Panc1 (cell line): ENCODE measurements around the gene CHRNE. TPM values are rescaled to one million over a fixed set of nuclear protein-coding genes. Genes with fewer than 3 reads are reported as not detected.

ENCODE experiments used
- ATAC-seq: fragments of 200-7000 bp; cut with Tn5 transposase; 2 replicates; pipeline ENCODE4 v1.9.1; 2020; ENCODE audit warnings: mild to moderate bottlenecking, moderate library complexity
- BruUV-seq: library from RNA; stranded (reverse); fragments of 400-500 nt; replicated peaks from 2 replicates; lab custom pipeline; 2021; lab: Mats Ljungman, UMichigan
- CTCF ChIA-PET: fragments of 300-600 bp; sonication (Branson Sonifier 250); formaldehyde crosslinking; loops from one replicate; lab custom pipeline; 2022; ENCODE audit warnings: antibody characterized with exemption; lab: Charles Lee
- POLR2A ChIA-PET: fragments of 300-600 bp; sonication (Branson Sonifier 250); formaldehyde crosslinking; loops from one replicate; lab custom pipeline; 2022; ENCODE audit warnings: antibody characterized with exemption; lab: Charles Lee
- DNase-seq: peaks from one replicate; pipeline ENCODE4 v3.0.0-alpha.2; 2010; ENCODE audit warnings: low read depth, low spot score
- H3K27ac ChIP-seq: 2 replicates; pipeline ENCODE4 v1.5.1; 2011; ENCODE audit warnings: mild to moderate bottlenecking, low read length, inconsistent platforms
- H3K27me3 ChIP-seq: fragments of 200-500 bp; sonication (Bioruptor generic); 2 replicates; pipeline ENCODE4 v1.6.0; 2014; ENCODE audit warnings: low read length, inconsistent platforms; ENCODE audit not compliant: control insufficient read depth, insufficient read depth
- H3K36me3 ChIP-seq: fragments of 200-500 bp; sonication (Bioruptor generic); 2 replicates; pipeline ENCODE4 v1.5.1; 2014; ENCODE audit warnings: inconsistent platforms, mild to moderate bottlenecking, low read length, moderate library complexity; ENCODE audit not compliant: control insufficient read depth, insufficient read depth
- H3K4me1 ChIP-seq: 2 replicates; pipeline ENCODE4 v1.5.1; 2011; ENCODE audit warnings: inconsistent platforms, mild to moderate bottlenecking, low read length, moderate library complexity; ENCODE audit not compliant: control insufficient read depth, insufficient read depth
- H3K4me3 ChIP-seq, 2 experiments: 2 replicates each; pipeline ENCODE4 v1.5.1; 2011 to 2012; ENCODE audit warnings: low read depth in 2 of 2, low read length in 2 of 2, mild to moderate bottlenecking in 2 of 2, inconsistent platforms in 1 of 2, moderate library complexity in 1 of 2
- H3K9me3 ChIP-seq: fragments of 200-500 bp; sonication (Bioruptor generic); 2 replicates; pipeline ENCODE4 v1.5.1; 2014; ENCODE audit warnings: low read depth, mild to moderate bottlenecking, inconsistent platforms, low read length, moderate library complexity; ENCODE audit not compliant: control insufficient read depth, insufficient read depth
- SIN3A ChIP-seq: IDR thresholded peaks from 2 replicates; pipeline ENCODE4 v1.6.1; 2012; ENCODE audit warnings: low read depth, mild to moderate bottlenecking, low read length, moderate library complexity, borderline replicate concordance; ENCODE audit not compliant: insufficient read depth
- TCF7L2 ChIP-seq: IDR thresholded peaks from 2 replicates; pipeline ENCODE4 v1.6.1; 2011; ENCODE audit warnings: mild to moderate bottlenecking, low read depth, low read length, inconsistent platforms
- in situ Hi-C: cut with HindIII; loops from 2 replicates; pipeline ENCODE4 v1.10.0; 2016; ENCODE audit warnings: low sequenced_read_pairs, low pct_unique_long_range_greater_than_20kb
- intact Hi-C: fragments of 100-400 bp; cut with micrococcal nuclease; formaldehyde crosslinking; loops from one replicate; pipeline ENCODE4 v1.10.0; 2022; ENCODE audit not compliant: unreplicated experiment
- total RNA-seq: library from RNA; stranded (reverse); gene quantifications from one replicate; pipeline ENCODE4 v1.2.1, GENCODE V29; 2021; ENCODE audit not compliant: unreplicated experiment
- TF ChIP-seq, protein P1 (sequence below), 2 experiments: IDR thresholded peaks; 2 replicates each; pipeline ENCODE4 v1.6.1; 2011 to 2012; ENCODE audit warnings: low read depth in 2 of 2, control low read depth in 1 of 2, low read length in 1 of 2, mild to moderate bottlenecking in 1 of 2, moderate library complexity in 1 of 2; ENCODE audit not compliant: insufficient read depth in 1 of 2
- TF ChIP-seq, protein P2 (sequence below): fragments of 450-650 bp; IDR thresholded peaks from 2 replicates; pipeline ENCODE4 v1.5.1; 2017; ENCODE audit warnings: mild to moderate bottlenecking

Gene CHRNE
- total RNA-seq, 1 experiment from 2014 or later = 0.13 TPM

DNA sequence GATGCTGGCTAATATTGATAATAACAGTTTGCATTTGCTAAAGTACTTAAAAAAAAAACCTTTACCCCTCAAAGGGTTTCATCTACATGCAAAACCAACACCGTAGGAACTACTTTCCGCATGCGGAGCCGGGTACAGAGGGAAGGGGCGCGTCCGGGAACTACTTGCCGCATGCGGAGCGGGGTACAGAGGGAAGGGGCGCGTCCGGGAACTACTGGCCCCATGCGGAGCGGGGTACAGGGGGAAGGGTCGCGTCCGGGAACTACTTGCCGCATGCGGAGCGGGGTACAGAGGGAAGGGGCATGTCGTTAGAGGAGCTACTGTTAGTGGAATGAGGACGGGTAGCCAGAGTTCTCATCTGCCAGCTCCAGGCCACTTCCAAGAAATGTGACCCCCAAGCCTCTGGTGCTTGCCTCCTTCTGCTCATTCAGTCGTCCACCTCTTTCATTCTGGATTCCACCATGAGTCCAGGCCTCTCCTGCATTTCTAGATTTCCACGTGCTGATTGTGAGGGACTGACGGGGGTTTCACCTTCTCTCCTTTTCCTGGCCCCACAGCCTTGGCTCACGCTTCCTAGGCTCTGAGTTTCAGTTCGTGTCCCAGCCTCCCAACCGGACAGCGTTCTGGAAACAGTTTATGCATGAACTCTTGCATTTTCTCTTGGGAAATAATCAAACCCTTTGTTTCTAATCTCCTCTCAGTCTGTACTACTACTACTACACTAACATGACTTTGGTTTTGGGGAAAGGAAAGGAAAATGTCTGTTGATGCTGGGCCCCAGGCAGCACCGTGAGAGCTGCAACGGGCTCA lies 42.9 kb downstream of the CHRNE start:
- intact Hi-C loops (no loop called here), in situ Hi-C loops (no loop called here)
- no peaks in the 10 kb centered on the region for H3K9me3 ChIP-seq
- POLR2A ChIA-PET = no interaction called here
- BruUV-seq = no TSS peak
- TF ChIP-seq, protein P1, sequence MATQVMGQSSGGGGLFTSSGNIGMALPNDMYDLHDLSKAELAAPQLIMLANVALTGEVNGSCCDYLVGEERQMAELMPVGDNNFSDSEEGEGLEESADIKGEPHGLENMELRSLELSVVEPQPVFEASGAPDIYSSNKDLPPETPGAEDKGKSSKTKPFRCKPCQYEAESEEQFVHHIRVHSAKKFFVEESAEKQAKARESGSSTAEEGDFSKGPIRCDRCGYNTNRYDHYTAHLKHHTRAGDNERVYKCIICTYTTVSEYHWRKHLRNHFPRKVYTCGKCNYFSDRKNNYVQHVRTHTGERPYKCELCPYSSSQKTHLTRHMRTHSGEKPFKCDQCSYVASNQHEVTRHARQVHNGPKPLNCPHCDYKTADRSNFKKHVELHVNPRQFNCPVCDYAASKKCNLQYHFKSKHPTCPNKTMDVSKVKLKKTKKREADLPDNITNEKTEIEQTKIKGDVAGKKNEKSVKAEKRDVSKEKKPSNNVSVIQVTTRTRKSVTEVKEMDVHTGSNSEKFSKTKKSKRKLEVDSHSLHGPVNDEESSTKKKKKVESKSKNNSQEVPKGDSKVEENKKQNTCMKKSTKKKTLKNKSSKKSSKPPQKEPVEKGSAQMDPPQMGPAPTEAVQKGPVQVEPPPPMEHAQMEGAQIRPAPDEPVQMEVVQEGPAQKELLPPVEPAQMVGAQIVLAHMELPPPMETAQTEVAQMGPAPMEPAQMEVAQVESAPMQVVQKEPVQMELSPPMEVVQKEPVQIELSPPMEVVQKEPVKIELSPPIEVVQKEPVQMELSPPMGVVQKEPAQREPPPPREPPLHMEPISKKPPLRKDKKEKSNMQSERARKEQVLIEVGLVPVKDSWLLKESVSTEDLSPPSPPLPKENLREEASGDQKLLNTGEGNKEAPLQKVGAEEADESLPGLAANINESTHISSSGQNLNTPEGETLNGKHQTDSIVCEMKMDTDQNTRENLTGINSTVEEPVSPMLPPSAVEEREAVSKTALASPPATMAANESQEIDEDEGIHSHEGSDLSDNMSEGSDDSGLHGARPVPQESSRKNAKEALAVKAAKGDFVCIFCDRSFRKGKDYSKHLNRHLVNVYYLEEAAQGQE (IDR thresholded peaks at IDR 0.05; ENCODE audit: insufficient read depth in 1 of 2, low read depth in 2 of 2, low read length in 1 of 2) = no peak
- TF ChIP-seq SIN3A = no peak
- no peak for TF ChIP-seq TCF7L2
- TF ChIP-seq, protein P2, sequence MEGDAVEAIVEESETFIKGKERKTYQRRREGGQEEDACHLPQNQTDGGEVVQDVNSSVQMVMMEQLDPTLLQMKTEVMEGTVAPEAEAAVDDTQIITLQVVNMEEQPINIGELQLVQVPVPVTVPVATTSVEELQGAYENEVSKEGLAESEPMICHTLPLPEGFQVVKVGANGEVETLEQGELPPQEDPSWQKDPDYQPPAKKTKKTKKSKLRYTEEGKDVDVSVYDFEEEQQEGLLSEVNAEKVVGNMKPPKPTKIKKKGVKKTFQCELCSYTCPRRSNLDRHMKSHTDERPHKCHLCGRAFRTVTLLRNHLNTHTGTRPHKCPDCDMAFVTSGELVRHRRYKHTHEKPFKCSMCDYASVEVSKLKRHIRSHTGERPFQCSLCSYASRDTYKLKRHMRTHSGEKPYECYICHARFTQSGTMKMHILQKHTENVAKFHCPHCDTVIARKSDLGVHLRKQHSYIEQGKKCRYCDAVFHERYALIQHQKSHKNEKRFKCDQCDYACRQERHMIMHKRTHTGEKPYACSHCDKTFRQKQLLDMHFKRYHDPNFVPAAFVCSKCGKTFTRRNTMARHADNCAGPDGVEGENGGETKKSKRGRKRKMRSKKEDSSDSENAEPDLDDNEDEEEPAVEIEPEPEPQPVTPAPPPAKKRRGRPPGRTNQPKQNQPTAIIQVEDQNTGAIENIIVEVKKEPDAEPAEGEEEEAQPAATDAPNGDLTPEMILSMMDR = no peak
- H3K27ac ChIP-seq = no peak overlapping the region
- H3K36me3 ChIP-seq = no peaks in the 10 kb centered on the region
- DNase-seq (no peak), ATAC-seq (no peak)
- no peaks in the 10 kb centered on the region; the same call in 1 of the 2 replicates for H3K4me1 ChIP-seq
- no peak overlapping the region for H3K4me3 ChIP-seq
- CTCF ChIA-PET = no interaction called here
- no peaks in the 10 kb centered on the region for H3K27me3 ChIP-seq

DNA sequence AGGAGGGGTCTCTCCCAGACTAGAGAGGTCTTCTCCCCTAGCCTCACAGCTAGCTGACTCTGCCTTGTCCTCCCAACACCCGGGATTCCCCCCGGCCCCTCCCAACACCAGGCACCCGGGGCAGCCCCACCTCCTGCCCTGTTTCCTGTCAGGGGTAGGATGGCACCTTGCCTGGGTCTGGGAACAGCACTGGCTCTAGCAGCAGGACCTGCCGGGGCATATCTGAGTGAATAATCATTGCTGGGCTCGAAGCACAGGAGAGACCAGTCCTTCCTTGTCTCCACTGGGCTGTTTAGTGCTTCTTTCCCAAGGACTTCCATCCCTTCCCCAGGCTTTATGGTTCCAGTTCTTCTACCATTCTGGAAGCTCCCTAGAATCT lies 44.0 kb downstream of the CHRNE start:
- Histone ChIP-seq H3K4me3 (no peak overlapping the region), H3K27ac (no peak overlapping the region), H3K9me3 (no peaks in the 10 kb centered on the region), H3K27me3 (no peaks in the 10 kb centered on the region), H3K4me1 (no peaks in the 10 kb centered on the region; the same call in 1 of the 2 replicates), H3K36me3 (no peaks in the 10 kb centered on the region)
- intact Hi-C loops = no loop called here
- POLR2A ChIA-PET = no interaction called here
- in situ Hi-C loops = no loop called here
- ATAC-seq = no peak; the same call in 1 of the 2 replicates
- CTCF ChIA-PET = no interaction called here
- TF ChIP-seq SIN3A = no peak
- no peak for DNase-seq
- BruUV-seq = no TSS peak
